ENCODE data around the gene PCP4. TPM values are rescaled to one million over a fixed set of nuclear protein-coding genes. Genes with fewer than 3 reads are reported as not detected.

The PCP4 gene
- total and polyA plus RNA-seq, 9 of the 15 experiments (the other 6 are each of a cell fraction or from before 2014, with no cell fraction given), result not detected

DNA sequence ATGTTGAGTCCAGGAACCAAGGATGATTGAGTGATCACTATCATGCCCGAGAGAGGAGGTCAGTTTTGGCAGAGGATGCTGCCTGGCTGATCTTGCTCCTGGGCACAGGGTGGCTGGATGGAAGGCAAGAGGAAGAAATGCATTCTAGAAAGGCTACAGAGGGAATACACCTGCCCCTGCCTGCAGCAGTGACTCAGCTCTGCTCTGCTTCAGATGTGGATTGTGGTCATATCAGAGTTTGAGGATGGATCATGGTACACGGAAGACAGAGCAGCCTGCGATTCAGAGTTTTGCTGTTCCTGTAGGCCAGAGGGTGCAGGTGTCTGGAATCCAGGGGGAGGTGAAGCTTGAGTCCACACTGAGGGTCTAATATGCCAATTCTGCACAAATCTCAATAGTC, 37.2 kb downstream of the PCP4 start (continued):
- TF ChIP-seq ZNF143 (CRISPR knock-in tag; IDR thresholded peaks at IDR 0.05) (no peak), BDP1 (IDR thresholded peaks at IDR 0.05; ENCODE audit: insufficient read depth, insufficient read length) (no peak), ZBTB8A (IDR thresholded peaks at IDR 0.05; ENCODE audit: partially characterized antibody) (no peak), XRCC5 (IDR thresholded peaks at IDR 0.05; ENCODE audit: low read depth, low read length) (no peak), TFE3 (CRISPR knock-in tag; IDR thresholded peaks at IDR 0.05) (no peak), GTF2B (IDR thresholded peaks at IDR 0.05; ENCODE audit: extremely low read depth, insufficient read length) (no peak), MTA3 (IDR thresholded peaks at IDR 0.05; ENCODE audit: borderline replicate concordance) (no peak)
- TF ChIP-seq, protein P1, sequence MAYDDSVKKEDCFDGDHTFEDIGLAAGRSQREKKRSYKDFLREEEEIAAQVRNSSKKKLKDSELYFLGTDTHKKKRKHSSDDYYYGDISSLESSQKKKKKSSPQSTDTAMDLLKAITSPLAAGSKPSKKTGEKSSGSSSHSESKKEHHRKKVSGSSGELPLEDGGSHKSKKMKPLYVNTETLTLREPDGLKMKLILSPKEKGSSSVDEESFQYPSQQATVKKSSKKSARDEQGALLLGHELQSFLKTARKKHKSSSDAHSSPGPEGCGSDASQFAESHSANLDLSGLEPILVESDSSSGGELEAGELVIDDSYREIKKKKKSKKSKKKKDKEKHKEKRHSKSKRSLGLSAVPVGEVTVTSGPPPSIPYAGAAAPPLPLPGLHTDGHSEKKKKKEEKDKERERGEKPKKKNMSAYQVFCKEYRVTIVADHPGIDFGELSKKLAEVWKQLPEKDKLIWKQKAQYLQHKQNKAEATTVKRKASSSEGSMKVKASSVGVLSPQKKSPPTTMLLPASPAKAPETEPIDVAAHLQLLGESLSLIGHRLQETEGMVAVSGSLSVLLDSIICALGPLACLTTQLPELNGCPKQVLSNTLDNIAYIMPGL (CRISPR knock-in tag; IDR thresholded peaks at IDR 0.05), result no peak

Measured in K562 (cell line).